ENCODE measurements around the gene GRM5.
"Not testable (repeated sequence)": the region's sequence is repeated elsewhere in the genome, so short reads cannot be mapped to it uniquely, and the experiment has no call there.

The GRM5 gene

DNA sequence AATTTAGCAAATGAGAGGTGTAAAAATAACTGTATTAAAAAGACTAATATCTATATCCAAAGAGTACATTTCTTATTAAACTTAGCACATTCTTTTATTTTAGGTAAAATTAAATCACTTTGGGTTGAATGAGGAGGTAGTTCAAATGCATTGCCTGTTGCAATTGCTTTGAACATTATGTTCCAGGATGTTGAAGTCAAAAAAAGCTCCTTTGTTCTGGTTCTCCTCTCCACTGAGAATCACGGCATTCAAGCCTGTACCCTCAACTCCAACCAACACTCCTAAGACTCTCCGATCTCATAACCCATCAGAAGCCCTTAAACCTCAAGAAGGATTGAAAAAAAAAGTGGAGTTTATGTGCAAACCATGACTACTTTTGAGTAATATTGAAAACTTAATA, 230.1 kb downstream of the GRM5 start:
- DNase-seq (ENCODE audit: low read depth): not testable (repeated sequence)

DNA sequence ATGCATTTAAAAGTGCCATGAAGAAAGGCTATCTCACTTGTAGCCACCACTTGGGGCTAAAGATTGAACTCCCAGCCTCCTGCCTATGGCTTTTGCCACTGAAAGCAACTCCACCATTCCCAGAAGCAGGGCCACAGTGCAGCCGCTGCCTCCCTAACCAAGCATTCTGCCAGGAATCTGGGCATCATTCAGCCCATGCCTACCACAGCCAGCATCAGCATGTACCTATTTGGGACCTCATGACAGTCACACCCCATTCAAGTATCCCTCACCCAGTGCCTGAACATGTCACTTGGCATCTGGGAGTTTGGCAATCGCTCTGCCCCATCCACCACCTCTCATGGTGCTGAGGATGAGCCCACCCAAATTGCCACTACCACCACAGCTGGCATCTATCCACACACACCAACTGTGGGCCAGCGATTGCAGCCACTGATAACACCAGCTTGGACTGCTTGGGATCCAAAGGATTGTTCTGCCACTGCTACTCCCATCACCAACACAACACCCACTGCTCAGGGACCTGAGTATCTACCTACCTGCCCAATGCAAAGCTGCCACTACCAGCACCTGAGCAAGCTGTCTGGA, 234.4 kb downstream of the GRM5 start:
- no peak for DNase-seq (ENCODE audit: low read depth)

GRCh38 chr11:88827018-88827676, 238.6 kb downstream of the GRM5 start:
- DNase-seq (ENCODE audit: low read depth): no peak

GRCh38 chr11:88819616-88820015, 246.2 kb downstream of the GRM5 start:
- DNase-seq (ENCODE audit: low read depth): no peak

DNA sequence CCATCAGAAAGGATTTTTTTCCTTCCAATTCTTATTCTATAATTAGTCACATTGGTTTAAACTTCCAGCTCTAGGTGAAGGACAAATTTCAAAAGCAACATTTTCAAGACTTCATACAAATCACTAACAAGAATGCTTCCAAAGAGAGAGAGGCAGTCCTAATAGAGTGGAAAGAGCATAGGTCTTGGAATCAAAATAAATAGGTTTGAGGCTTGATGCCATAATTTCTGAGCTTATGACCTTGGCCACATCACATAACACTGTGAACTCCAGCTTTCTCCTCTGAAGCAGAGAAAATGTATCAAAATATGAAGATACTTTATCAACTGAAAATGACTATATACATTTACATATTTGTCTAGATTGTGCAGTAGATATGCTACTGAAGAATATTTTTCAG, 246.8 kb downstream of the GRM5 start:
- DNase-seq (ENCODE audit: low read depth): no peak

- DNase-seq (ENCODE audit: low read depth): no peak
Measured at GRCh38 chr11:88815505-88815904, 250.3 kb downstream of the GRM5 start.

DNA sequence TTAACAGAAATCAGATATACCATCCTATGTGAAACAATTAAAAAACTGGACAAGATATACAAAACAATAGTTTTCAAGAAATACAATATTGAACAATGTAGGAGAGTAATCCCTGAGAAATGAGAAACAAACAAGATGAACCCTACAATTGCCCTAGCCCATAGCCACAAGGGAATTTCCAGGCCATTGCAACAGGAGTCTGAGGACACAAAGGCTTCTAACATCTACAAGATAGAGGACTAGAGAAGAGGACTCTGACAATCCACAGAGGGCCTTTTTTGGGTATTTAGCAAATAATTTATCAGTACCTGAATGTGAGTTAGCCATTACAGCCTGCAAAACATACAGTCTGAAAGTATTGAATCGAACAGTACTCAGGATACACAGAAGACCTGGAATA, 251.7 kb downstream of the GRM5 start:
- DNase-seq (ENCODE audit: low read depth): no peak

- no peak for DNase-seq (ENCODE audit: low read depth)
Measured at GRCh38 chr11:88813233-88813915, 252.4 kb downstream of the GRM5 start.

GRCh38 chr11:88810420-88811097, 255.2 kb downstream of the GRM5 start:
- no peak for DNase-seq (ENCODE audit: low read depth)

GRCh38 chr11:88809126-88809525, 256.7 kb downstream of the GRM5 start:
- DNase-seq (ENCODE audit: low read depth): no peak

DNA sequence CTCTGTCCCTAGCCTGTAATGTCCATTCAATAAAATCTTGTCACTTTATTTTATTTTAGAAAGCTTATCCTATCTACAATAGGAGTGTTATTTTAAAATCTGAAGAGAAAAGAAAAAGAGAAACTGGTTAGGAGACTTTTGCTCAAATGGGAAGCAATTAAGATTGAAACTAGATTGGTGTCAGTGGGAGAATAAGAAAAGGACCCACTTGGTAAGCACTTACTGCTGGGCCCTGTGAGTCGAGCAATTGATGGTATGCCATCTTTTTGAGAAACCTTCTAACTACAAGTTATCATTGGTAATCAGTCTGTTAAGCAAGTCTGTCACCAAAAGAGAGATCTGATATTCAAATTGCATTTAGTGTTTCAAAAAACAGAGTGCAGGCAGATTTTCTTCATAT, 258.4 kb downstream of the GRM5 start:
- no peak for DNase-seq (ENCODE audit: low read depth)

GRCh38 chr11:88806410-88806809, 259.4 kb downstream of the GRM5 start:
- DNase-seq (ENCODE audit: low read depth): no peak

DNA sequence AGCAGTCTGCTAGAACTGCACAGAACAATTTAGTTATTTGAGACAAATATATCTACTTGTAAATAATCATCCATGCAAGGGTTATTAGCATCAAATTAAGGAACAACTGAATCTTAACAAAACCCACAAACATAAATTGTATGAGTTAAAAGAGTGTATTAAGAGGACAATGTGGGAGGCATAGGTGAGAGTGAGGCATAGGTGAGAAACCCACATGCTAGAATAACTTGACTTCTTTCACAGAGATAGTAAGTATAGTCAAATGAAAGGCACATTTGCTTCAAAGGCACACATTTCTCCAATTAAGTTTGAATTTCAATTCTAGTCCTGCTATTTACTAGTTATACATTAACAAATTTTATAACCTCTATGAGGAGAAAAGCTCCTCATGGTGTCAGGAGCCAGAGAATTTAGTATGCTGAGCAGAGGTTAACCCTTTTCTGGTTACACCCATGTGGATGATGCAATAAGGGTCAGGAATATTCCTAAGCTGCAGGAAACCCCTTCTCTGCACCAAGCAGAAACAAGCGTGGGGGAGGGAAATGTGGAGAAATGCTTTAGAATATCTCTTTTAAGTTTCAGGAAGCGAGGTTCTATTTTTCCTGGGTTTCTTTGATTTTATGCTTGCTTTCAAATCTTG, 264.2 kb downstream of the GRM5 start:
- DNase-seq (ENCODE audit: low read depth): no peak

- DNase-seq (ENCODE audit: low read depth): no peak
Measured at GRCh38 chr11:88799771-88800500, 265.8 kb downstream of the GRM5 start.

DNA sequence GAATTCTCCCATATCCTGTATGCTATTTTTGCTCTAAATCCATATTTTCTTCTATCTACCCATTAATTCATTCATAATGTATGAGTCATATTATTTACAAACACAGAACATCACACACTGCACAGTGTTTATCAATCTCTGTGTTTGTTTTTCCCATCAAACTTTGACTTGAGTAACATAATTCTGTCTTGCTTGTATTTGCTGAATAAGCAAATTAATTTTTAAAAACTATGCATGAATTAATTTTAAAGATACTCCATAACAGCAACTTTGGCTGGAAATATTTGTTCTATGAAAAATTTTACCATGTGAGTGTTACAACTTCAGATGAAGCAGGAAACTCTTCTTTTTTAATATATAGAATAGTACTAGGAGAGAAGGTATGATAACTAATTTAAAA, 275.6 kb downstream of the GRM5 start:
- no peak for DNase-seq (ENCODE audit: low read depth)

GRCh38 chr11:88779577-88779976, 286.2 kb downstream of the GRM5 start:
- no peak for DNase-seq (ENCODE audit: low read depth)

DNA sequence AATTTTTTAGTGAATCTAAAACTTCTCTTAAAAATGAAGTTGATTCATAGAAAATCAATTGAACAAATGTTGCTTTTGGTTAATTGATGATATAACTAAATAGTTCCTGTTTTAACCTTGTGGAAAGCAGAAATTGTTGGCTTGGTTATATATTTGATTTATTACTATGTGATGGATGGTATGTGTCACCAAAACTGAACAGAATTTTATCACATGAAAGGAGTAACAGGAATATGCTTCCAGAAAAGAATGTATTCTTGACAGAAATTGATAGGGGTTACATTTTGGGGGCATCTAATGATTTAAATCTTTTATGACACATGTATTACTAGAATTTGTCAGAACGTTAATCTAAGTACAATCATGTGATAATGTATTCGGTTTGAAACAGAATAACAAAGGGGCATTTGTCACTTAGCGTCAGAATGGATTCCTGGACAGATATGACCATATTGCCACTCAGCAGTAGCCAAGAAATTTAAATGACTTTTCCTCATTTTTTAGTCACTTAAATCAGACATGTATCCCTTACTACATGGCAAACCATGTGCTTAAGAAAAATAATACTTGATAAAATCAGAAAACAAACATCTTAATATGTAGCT, 295.2 kb downstream of the GRM5 start:
- no peak for DNase-seq (ENCODE audit: low read depth)

- no peak for DNase-seq (ENCODE audit: low read depth)
Measured at GRCh38 chr11:88744140-88744539, 321.6 kb downstream of the GRM5 start.

DNA sequence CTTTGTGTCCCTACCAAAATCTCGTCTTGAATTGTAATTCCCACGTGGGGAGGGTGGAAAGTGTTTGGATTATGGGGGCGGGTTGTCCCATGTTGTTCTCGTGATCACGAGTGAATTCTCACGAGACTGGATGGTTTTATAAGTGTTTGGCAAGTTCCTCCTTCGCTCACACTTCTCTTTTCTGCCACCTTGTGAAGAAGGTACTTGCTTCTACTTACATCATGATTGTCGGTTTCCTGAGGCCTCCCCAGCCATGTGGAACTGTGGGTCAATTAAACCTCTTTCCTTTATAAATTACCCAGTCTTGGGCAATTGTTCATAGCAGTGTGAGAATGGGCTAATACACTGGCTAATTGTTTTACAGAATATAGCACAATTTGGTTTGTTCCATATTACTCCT, 326.3 kb downstream of the GRM5 start:
- no peak for DNase-seq (ENCODE audit: low read depth)

DNA sequence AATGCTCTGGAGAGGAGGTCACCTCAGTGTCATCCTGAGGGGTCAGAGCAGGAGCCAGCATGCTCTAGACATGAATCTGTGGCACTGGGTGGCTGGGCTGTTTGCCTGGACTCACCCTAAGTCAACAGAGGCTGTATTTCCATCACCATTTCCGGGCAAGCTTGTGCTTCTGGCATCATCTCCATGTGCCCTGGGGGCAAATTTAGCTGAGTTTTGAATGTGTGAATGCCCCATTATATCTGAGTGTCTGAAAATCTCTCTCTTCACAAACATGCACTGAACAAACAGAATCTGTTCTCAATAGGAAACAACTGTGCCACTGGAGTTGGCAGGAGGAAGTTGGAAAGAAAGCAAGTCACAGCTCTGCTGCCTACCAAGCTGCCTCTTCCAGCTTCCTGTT, 356.2 kb downstream of the GRM5 start:
- DNase-seq (ENCODE audit: low read depth): no peak

DNA sequence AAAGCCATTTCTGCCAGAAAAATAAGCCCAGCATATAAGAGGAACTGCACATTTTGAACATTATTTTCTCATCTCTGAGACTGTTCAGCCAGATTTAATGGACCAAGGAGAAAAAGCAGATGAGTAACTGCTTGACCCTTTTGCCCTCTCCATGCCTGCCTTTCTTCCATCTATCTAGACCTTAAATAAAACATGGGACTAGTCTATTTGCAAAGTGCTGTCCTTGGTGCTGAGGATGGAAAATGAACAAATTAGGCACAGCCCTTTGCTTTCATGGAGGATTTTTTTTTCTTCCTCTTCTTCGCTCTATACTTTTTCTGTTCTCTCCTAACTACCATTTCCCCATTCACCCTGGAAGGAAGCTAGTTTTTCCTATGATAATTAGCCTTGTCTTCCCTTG, 361.3 kb downstream of the GRM5 start:
- DNase-seq (ENCODE audit: low read depth): no peak
